D721Med (cell line): Measurements from ENCODE around the gene CD5L.

Source experiments
- DNase-seq: peaks from one replicate; pipeline ENCODE4 v3.0.0; 2011; ENCODE audit warnings: low spot score; ENCODE audit not compliant: insufficient read length
- FAIRE-seq: peaks from 2 replicates; lab custom pipeline; 2011; peaks lifted over from hg19 to GRCh38; lab: Jason Lieb, UNC
- CTCF ChIP-seq: IDR thresholded peaks from 2 replicates; pipeline ENCODE4 v1.5.1; 2012; ENCODE audit warnings: mild to moderate bottlenecking, control low read depth; ENCODE audit not compliant: insufficient read depth; ENCODE audit errors: missing control alignments

Gene CD5L

GRCh38 chr1:157841708-157842107, at the start of gene CD5L:
TSS of gene CD5L (minus strand) at chr1:157841808. CDS start at chr1:157841701, 107 bp downstream.
- no peak for TF ChIP-seq CTCF
- FAIRE-seq (no peak), DNase-seq (no peak)

- no peak for FAIRE-seq
- DNase-seq: no peak
These were observed 41.0 kb upstream of the CD5L start for GRCh38 chr1:157882580-157882979.

DNA sequence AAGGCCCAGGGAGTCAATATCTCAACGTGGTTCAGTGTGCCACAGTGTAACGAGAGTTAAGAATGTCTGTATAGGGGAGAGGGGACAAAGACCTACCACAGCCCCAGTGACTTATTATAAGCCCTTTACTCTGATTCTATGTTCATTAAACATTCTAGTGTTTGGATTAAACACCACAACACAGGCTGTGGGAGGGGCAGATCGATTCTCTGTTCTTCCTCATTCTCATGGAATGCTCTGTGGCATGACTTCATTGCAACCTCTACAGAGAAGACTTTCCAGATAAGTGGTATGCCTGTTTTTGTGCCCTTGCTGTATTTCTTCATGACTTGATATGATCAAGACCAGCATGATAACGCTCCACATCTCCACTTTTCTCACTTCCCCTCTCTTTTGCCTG, 39.0 kb upstream of the CD5L start:
- TF ChIP-seq CTCF: no peak
- FAIRE-seq (no peak), DNase-seq (no peak)

More at GRCh38 chr1:157882580-157882979, 41.0 kb upstream of the CD5L start:
- no peak for TF ChIP-seq CTCF

DNA sequence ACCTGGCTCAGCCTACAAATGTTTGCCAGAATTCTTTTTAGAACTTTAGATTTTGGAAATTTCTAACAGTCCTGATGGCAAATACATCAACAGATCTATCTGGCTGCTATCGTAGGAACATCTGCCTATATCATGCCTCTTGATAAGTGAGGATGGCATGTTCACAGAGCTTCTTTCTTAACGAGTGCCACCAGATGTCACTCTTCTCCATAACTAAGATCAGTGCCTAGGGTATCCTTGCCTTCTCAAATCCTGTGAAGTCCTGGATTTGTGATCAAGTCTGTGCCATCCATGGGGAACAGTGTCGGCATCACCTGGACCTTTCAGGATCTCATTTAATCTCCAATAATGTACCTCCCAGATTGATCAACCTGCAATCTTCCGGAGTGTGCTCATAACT, 36.5 kb upstream of the CD5L start:
- FAIRE-seq (no peak), DNase-seq (no peak)
- TF ChIP-seq CTCF: peak; percentile 36

DNA sequence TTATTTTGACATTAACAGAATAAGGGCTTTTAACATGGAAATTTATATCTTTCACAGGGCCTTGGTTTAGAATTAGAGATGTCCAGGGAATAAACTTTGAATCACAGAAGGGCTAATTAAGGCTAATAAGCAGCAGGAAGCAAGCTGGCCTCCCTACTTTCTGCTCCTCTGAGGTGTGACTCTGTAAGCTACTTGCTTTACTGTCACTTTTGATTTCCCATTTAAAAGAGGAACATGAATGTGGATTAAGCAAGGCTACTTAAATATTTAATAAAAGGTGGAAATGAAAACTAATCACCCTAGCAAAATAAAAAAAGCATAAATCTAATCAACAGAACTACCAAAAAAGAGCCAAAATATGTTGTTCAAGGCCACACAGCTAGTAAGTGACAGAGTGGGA, 28.9 kb upstream of the CD5L start:
- no peak for FAIRE-seq
- no peak for DNase-seq
- no peak for TF ChIP-seq CTCF

DNA sequence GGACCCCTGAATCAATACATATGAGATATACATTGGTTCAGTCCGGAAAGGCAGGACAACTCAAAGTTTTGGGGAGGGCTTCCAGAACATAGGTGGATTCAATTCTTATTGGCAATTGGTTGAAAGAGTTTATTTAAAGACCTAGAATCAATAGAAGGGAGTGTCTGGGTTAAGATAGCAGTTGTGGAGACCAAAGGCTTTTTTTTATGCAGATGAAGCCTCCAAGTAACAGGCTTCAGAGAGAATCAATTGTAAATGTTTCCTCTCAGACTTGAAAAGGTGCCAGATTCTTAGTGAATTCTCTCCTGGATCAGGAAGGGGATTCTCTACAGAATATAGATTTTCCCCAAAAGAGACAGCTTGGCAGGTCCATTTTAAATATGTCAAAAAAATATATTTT, 27.0 kb upstream of the CD5L start:
- no peak for DNase-seq
- no peak for FAIRE-seq

More for the DNA sequence above, 27.0 kb upstream of the CD5L start:
- no peak for TF ChIP-seq CTCF
